Nucleus accumbens (tissue), 56 donors: Measurements from ENCODE around the gene FAM161B.

ENCODE experiments used
- DNase-seq, 56 donors: peaks; one replicate each; lab custom pipeline; 2025; lab: John Stamatoyannopoulos, UW

Gene FAM161B

GRCh38 chr14:73884438-73885190, 65.3 kb downstream of the FAM161B start:
- DNase-seq: no peak
